ENCODE measurements around the gene PRR15L.
"Not testable (repeated sequence)": the region's sequence is repeated elsewhere in the genome, so short reads cannot be mapped to it uniquely, and the experiment has no call there.

Gene PRR15L

GRCh38 chr17:47924785-47925677 is 32.7 kb downstream of the PRR15L start:
- no peak for TF ChIP-seq CTCF (IDR thresholded peaks at IDR 0.05; ENCODE audit: insufficient read depth, missing control alignments)
- DNase-seq (ENCODE audit: insufficient read length, low spot score) (no peak), FAIRE-seq (no peak)

- DNase-seq (ENCODE audit: insufficient read length, low spot score); FAIRE-seq: not testable (repeated sequence)
These were observed 37.8 kb downstream of the PRR15L start for GRCh38 chr17:47919889-47920288.

GRCh38 chr17:47918991-47919390 is 38.7 kb downstream of the PRR15L start:
- TF ChIP-seq CTCF (IDR thresholded peaks at IDR 0.05; ENCODE audit: insufficient read depth, missing control alignments), result no peak
- no peak for DNase-seq (ENCODE audit: insufficient read length, low spot score)
- no peak for FAIRE-seq

- no peak for DNase-seq (ENCODE audit: insufficient read length, low spot score)
- no peak for FAIRE-seq
- no peak for TF ChIP-seq CTCF (IDR thresholded peaks at IDR 0.05; ENCODE audit: insufficient read depth, missing control alignments)
These were observed 39.7 kb downstream of the PRR15L start for GRCh38 chr17:47918006-47918405.

- no peak for DNase-seq (ENCODE audit: insufficient read length, low spot score)
- TF ChIP-seq CTCF (IDR thresholded peaks at IDR 0.05; ENCODE audit: insufficient read depth, missing control alignments), result no peak
- FAIRE-seq, result no peak
These were observed 40.1 kb downstream of the PRR15L start for GRCh38 chr17:47917581-47917980.

GRCh38 chr17:47916489-47917208 is 41.0 kb downstream of the PRR15L start:
- FAIRE-seq (no peak), DNase-seq (ENCODE audit: insufficient read length, low spot score) (no peak)
- TF ChIP-seq CTCF (IDR thresholded peaks at IDR 0.05; ENCODE audit: insufficient read depth, missing control alignments), result no peak

- FAIRE-seq (no peak), DNase-seq (ENCODE audit: insufficient read length, low spot score) (no peak)
- TF ChIP-seq CTCF (IDR thresholded peaks at IDR 0.05; ENCODE audit: insufficient read depth, missing control alignments), result no peak
These were observed 41.8 kb downstream of the PRR15L start for GRCh38 chr17:47915776-47916398.

Data from D721Med (cell line).